IPS-18a (cell line): ENCODE results near the gene CXCR6.

Experiments used
- H3K27ac ChIP-seq: one replicate; pipeline ENCODE4 v1.5.1; 2013; ENCODE audit warnings: low read length
- H3K27me3 ChIP-seq: one replicate; pipeline ENCODE4 v1.6.1; 2013; ENCODE audit warnings: mild to moderate bottlenecking, low read length; ENCODE audit not compliant: control insufficient read depth, insufficient read depth
- H3K36me3 ChIP-seq: one replicate; pipeline ENCODE4 v1.6.1; 2013; ENCODE audit warnings: low read depth, low read length; ENCODE audit not compliant: control insufficient read depth
- H3K4me1 ChIP-seq: one replicate; pipeline ENCODE4 v1.6.1; 2013; ENCODE audit warnings: low read depth, low read length; ENCODE audit not compliant: control insufficient read depth
- H3K4me3 ChIP-seq: one replicate; pipeline ENCODE4 v1.5.1; 2013; ENCODE audit warnings: low read length
- H3K9ac ChIP-seq: one replicate; pipeline ENCODE4 v1.6.1; 2013; ENCODE audit warnings: mild to moderate bottlenecking, low read length, moderate library complexity
- H3K9me3 ChIP-seq: one replicate; pipeline ENCODE4 v1.6.1; 2013; ENCODE audit warnings: low read depth, low read length; ENCODE audit not compliant: control insufficient read depth

The CXCR6 gene

DNA sequence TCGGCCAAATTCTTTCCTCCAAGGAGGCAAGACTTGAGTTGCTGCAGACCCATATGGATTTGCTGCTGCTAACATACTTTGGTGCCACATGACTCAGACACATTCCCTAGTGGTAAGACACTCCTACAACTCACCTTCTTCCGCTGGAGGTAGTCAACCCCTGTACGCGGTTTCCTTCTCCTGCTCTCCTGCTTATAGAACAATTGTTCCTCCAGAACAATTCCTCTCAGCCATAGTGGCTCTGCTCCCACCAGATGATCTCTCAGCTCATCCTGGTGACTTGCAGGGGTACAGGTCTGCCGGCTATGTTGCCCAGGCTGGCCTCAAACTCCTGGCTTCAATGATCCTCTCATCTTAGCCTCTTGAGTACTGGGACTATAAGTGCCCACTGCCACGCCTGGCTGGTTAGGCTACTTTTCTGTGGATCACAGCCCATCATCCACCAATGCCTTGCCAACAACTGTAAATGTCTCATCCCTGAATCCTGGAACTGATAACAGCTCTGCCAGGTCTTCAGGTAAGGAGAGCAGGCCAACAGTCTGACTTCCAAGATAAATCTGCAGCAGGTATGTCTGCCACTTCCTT is 2.4 kb upstream of the CXCR6 start:
- Histone ChIP-seq H3K27me3 (no peaks in the 10 kb centered on the region), H3K36me3 (no peaks in the 10 kb centered on the region), H3K9ac (no peak overlapping the region), H3K27ac (no peak overlapping the region), H3K4me3 (no peak overlapping the region), H3K9me3 (no peaks in the 10 kb centered on the region), H3K4me1 (peaks cover 4% of the 10 kb centered on the region)

DNA sequence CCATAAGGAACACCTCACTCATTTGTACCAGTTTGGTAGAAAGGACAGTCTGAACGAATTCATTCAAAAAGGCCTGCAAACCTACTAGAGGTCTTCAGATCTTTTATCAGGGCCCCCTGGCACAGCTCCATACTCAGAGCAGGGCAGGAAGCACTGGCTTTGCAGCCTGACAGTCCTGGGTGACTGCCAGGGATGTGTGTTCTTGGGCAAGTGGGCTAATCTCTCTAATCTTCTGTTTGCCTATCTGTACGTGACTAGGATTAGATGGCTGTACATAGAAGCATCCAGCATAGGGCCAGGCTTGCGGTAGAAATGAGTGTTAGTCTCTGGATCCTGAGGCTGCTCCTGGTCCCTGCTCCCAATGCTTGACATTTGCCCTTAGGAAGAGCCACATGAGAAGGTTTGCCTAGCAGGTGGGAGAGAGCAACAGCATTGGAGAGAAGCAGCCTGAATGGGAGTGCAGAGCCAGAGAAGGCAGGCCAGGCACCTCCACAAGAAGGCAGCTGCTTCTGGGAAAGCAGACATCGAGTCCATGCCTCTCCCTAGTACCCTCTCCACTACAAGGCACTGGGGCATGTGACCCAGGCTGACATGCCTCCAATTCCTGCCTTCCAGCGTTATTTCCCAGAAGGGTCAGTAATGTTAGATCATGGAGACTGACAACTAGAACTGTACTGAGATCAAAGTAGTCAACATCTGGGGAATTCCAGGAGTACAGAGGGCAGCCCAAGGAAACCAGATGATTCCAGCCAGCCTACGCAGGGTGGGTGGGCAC is 1.0 kb upstream of the CXCR6 start:
- peaks cover 4% of the 10 kb centered on the region for H3K4me1 ChIP-seq
- no peak overlapping the region for H3K27ac ChIP-seq
- no peak overlapping the region for H3K4me3 ChIP-seq
- no peaks in the 10 kb centered on the region for H3K27me3 ChIP-seq
- no peaks in the 10 kb centered on the region for H3K9me3 ChIP-seq
- H3K9ac ChIP-seq = no peak overlapping the region
- H3K36me3 ChIP-seq = peaks cover 10% of the 10 kb centered on the region

DNA sequence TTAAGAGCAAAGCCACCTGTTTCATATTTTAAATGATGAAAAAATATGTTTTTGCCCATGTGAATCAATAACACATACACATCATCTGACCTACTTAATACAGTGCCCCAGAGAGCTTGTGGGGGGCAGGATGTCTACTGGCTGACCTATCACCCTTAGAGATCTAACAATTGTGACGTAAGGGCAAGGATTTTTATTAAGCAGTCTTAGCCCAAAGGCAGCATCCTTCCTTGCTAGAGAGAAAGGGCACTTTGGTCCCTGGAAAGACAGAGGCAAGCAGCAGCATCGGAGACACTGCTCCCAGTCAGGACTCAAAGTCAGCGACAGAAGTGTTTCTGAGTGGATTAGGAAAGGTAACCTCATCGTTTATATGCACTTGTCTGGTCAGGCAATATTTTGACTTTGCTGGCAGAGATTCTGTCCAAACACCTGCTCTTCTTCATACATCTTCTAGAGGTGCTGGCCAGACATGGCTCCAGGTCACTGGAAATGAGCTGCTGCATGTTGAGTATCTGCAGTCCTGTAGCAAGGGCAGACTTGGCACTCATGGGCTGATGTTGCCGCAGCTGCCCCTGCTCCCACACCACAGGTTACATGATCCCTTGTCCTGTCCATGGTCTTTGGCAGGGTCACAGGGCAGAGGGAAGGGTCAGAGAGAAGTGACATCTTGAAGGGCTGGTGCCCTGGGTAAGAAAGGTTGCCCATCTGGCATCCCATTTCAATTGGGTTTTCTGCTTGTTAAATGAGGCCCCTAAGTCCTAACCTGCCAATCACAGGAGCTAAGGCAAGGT is 1.8 kb downstream of the CXCR6 start:
- Histone ChIP-seq H3K9me3 (no peaks in the 10 kb centered on the region), H3K4me1 (no peaks in the 10 kb centered on the region), H3K9ac (no peak overlapping the region), H3K4me3 (no peak overlapping the region), H3K36me3 (peaks cover 28% of the 10 kb centered on the region), H3K27ac (no peak overlapping the region), H3K27me3 (no peaks in the 10 kb centered on the region)

DNA sequence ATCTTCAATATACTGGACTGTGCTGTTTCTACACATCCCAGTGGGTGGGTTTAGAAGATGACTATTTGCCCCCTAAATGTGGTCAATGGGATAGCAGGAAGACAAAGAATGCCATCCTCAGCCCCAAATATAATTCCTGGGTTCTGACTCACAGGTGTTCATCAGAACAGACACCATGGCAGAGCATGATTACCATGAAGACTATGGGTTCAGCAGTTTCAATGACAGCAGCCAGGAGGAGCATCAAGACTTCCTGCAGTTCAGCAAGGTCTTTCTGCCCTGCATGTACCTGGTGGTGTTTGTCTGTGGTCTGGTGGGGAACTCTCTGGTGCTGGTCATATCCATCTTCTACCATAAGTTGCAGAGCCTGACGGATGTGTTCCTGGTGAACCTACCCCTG is 3.0 kb downstream of the CXCR6 start:
- peaks cover 39% of the 10 kb centered on the region for H3K36me3 ChIP-seq
- no peaks in the 10 kb centered on the region for H3K4me1 ChIP-seq

DNA sequence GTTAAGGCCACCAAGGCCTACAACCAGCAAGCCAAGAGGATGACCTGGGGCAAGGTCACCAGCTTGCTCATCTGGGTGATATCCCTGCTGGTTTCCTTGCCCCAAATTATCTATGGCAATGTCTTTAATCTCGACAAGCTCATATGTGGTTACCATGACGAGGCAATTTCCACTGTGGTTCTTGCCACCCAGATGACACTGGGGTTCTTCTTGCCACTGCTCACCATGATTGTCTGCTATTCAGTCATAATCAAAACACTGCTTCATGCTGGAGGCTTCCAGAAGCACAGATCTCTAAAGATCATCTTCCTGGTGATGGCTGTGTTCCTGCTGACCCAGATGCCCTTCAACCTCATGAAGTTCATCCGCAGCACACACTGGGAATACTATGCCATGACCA is 3.6 kb downstream of the CXCR6 start:
- H3K4me1 ChIP-seq = no peaks in the 10 kb centered on the region
- no peak overlapping the region for H3K27ac ChIP-seq
- H3K4me3 ChIP-seq = no peak overlapping the region
- peaks cover 45% of the 10 kb centered on the region for H3K36me3 ChIP-seq
- no peak overlapping the region for H3K9ac ChIP-seq
- no peaks in the 10 kb centered on the region for H3K27me3 ChIP-seq
- no peaks in the 10 kb centered on the region for H3K9me3 ChIP-seq

More for the DNA sequence above, 3.0 kb downstream of the CXCR6 start:
- Histone ChIP-seq H3K27me3 (no peaks in the 10 kb centered on the region), H3K27ac (no peak overlapping the region), H3K9ac (no peak overlapping the region), H3K4me3 (no peak overlapping the region), H3K9me3 (no peaks in the 10 kb centered on the region)

DNA sequence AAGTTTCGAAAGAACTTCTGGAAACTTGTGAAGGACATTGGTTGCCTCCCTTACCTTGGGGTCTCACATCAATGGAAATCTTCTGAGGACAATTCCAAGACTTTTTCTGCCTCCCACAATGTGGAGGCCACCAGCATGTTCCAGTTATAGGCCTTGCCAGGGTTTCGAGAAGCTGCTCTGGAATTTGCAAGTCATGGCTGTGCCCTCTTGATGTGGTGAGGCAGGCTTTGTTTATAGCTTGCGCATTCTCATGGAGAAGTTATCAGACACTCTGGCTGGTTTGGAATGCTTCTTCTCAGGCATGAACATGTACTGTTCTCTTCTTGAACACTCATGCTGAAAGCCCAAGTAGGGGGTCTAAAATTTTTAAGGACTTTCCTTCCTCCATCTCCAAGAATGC is 4.1 kb downstream of the CXCR6 start:
- Histone ChIP-seq H3K27ac (no peak overlapping the region), H3K36me3 (peaks cover 49% of the 10 kb centered on the region), H3K27me3 (no peaks in the 10 kb centered on the region), H3K4me1 (no peaks in the 10 kb centered on the region), H3K9me3 (no peaks in the 10 kb centered on the region), H3K9ac (no peak overlapping the region), H3K4me3 (no peak overlapping the region)

DNA sequence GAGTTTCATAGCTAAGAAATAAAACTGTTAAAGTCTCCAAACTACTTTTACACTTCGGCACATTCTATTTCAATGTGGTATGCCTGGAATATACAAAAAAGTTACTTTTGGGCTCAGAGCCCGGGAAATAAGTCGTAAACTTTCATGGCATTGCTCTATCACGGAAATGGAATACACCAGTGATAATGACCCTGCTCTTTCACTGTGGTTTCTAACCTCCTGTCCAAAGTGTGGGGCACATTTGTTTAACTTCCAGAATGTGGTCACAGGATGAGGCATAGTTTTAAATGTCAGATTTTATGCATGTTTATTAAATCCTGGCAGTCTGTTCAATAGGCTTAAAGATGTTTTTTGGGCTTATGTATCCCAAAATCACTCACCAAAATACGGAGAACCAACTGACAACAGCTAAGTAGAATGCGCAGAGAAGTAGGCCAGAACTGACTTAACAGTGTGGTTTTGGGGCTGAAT is 5.1 kb downstream of the CXCR6 start:
- H3K36me3 ChIP-seq = peaks cover 58% of the 10 kb centered on the region
- H3K27me3 ChIP-seq = no peaks in the 10 kb centered on the region
- no peak overlapping the region for H3K27ac ChIP-seq
- no peaks in the 10 kb centered on the region for H3K9me3 ChIP-seq
- no peaks in the 10 kb centered on the region for H3K4me1 ChIP-seq
- H3K4me3 ChIP-seq = no peak overlapping the region
- H3K9ac ChIP-seq = no peak overlapping the region

DNA sequence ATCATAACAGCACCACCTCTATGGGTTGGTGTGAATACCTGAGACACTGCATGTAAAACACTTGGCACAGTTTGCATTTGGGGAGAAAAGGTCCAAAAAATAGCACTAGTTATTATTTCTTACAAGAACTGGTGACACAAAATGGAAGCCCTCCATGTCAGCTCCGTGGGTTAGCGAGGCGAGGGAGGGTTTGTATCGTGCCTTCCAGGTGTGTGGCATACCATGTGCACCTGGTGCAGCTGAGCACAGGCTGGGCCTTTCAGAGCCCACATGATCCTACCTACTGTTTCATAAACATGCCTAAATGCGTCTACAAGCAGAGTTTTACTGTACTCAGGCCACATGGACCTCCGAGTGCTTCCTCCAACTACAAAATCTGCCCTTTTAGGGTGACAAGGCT is 5.6 kb downstream of the CXCR6 start:
- Histone ChIP-seq H3K27me3 (no peaks in the 10 kb centered on the region), H3K9ac (no peak overlapping the region), H3K9me3 (no peaks in the 10 kb centered on the region), H3K4me3 (no peak overlapping the region), H3K36me3 (peaks cover 63% of the 10 kb centered on the region), H3K4me1 (no peaks in the 10 kb centered on the region), H3K27ac (no peak overlapping the region)

DNA sequence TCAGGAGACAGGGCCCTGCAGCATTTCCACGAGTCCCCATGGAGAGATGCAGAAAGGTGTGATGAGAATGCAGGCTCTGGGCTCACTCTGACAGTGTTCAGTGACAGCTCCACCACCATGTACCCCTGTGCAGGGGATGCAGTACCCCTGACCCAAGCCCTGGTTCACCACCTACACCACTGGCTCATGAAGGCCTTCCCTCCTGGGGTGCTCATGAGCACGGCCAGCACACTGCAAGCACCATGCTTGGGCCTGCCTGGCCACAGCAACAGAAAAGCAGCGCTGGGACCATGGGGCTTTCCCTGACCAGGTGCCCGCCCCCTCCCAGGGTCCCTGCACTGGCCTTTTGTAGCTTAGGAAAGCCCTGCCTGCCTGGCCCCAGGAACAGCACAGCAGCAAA is 6.2 kb downstream of the CXCR6 start:
- Histone ChIP-seq H3K4me3 (no peak overlapping the region), H3K9me3 (no peaks in the 10 kb centered on the region), H3K36me3 (peaks cover 69% of the 10 kb centered on the region), H3K27me3 (no peaks in the 10 kb centered on the region), H3K4me1 (no peaks in the 10 kb centered on the region), H3K9ac (no peak overlapping the region), H3K27ac (no peak overlapping the region)

DNA sequence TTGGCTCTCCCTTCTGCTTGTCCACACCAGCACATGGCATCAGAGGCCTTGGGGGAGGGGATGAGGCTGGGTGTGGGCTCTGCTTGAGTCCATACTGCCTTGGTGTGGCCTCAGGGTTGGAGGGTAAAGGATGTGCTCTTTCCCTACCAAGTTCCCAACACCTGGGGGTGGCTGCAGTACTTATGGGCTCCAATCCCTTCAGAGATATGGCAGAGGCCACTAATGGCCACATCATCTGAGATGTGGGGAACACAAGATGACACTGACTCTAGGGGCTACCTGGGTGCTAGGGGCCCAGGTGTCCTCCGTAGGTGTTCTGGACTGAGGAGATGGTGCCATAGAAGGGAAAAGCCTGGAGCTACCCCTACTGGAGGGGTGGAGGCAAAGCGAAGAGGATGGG is 6.9 kb downstream of the CXCR6 start:
- Histone ChIP-seq H3K27ac (no peak overlapping the region), H3K27me3 (no peaks in the 10 kb centered on the region), H3K4me1 (no peaks in the 10 kb centered on the region), H3K36me3 (peaks cover 76% of the 10 kb centered on the region), H3K4me3 (no peak overlapping the region), H3K9me3 (no peaks in the 10 kb centered on the region), H3K9ac (no peak overlapping the region)

DNA sequence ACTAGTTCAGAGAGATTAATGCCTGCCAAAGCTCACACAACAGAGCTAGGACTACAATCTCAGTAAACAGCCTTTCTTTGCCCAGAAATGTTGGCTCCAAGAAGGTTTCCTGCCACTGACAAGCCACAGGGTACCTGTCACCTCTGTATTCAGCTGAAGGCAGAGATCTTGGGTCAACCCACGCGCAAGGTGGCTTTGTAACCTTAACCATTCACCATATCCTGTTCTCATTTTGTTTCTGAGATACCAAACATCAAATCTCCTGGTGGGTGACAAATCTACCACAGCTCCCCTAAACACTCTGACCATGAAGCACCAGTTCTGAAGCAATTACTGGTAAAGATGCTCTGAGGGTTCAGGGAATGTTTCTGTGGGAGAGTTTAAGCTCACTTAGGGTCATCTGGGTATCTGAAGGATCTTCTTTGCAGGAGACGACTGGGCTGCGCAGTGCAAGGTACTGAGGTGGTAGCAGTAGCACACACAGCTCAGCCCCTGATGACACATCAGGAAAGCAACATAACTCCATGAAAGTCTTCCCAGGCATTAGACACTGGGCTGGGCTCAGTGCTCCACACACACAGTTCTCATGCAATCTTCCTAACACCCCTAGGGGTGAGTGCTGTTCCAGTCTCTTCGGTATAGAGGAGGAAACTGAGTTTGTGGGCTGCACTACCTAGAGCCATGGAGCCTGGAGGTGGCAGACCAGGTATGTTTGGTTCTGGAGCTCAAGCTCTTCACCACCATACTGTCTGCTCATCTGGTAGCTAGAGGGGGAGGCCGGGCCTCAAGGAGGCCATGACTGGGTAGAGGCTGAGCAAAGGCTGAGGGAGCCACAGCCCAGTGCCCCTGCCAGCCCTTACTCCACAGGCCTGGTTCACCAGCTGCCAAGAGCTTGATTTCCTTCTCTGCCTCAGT is 7.7 kb downstream of the CXCR6 start:
- peaks cover 83% of the 10 kb centered on the region for H3K36me3 ChIP-seq

More for the DNA sequence above, 7.7 kb downstream of the CXCR6 start:
- no peak overlapping the region for H3K27ac ChIP-seq
- H3K9me3 ChIP-seq = no peaks in the 10 kb centered on the region
- no peaks in the 10 kb centered on the region for H3K4me1 ChIP-seq
- no peak overlapping the region for H3K9ac ChIP-seq
- no peak overlapping the region for H3K4me3 ChIP-seq
- no peaks in the 10 kb centered on the region for H3K27me3 ChIP-seq
